ENCODE data around the gene ACSF3. TPM values are rescaled to one million over a fixed set of nuclear protein-coding genes. Genes with fewer than 3 reads are reported as not detected.

Gene ACSF3
- total RNA-seq, 2 experiments from 2014 or later = 39.7 to 41.7 TPM

DNA sequence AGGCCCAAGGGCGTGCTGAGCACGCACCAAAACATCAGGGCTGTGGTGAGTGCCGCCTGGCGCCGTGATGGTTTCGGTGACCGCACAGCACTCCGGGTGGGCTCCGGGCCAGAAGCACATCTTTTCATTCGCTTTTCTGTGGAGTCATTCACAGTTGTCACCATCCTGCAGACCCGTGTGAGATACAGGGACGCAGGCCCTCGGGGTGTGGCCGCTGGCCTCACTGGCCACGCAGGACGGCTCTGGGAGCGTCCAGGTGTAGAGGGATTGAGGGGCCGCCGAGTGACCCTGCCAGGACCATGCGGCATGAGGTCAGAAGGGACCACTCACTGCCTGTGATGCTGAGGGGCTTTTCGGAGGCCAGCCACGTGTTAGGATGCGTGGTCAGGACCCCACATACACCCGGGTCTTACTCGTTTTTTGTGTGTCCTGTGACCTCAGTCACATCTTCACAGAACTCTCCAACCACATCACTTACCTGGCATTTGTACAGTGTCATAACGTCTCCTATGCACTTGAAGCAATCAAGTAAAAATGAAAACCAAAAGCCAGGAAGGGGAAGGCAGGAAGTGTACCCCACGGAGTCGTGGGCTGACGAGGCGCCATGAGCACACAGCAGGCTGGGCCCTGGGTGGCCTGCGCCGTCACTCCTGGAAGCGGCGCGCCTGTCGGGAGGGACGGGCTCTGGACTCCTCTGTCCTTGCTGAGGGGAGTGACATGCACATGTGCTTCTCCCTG is 7.8 kb downstream of the ACSF3 start:
- Mint-ChIP-seq H3K4me1 (peaks cover 67% of the 10 kb centered on the region), H3K4me3 (peak overlapping the region; percentile 12), H3K27ac (peak overlapping the region; percentile 85), H3K9me3 (ENCODE audit: low read depth) (no peaks in the 10 kb centered on the region), H3K36me3 (ENCODE audit: low read depth) (peaks cover 55% of the 10 kb centered on the region), H3K27me3 (no peaks in the 10 kb centered on the region)
- CTCF ChIA-PET = interaction anchor here (1.2 kb wide), 1 partner anchor 14 kb away, joined by 3 read pairs; no protein-coding TSS in a partner anchor
- DNase-seq (peak; percentile 55), ATAC-seq (peak; percentile 13)
- intact Hi-C loops (cut with DNase I, micrococcal nuclease) = no loop called here
- POLR2A ChIA-PET = no interaction called here

DNA sequence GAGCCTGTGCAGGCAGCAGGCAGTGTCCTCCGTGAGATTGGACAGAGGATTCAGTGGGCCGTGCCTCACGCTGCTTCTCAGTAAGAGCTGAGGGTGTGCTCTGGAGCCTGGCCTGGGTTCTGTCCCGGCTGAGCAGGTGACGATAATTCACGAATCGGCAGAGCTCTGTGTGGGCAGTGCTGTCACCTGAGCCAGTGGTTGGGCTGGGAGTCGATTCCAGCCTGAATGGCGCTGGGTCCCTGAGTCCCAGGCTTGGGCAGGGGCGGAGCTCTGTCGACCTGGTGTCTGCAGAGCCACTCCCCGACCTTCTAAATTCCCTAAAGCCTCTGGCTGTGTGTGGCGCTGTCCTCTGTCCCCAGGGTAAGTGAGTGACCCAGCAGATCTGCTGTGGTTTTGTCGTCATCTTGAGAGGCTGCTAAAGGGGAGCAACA is 8.4 kb downstream of the ACSF3 start:
- peaks cover 56% of the 10 kb centered on the region for H3K36me3 Mint-ChIP-seq (ENCODE audit: low read depth)
- ChIA-PET POLR2A (no interaction called here), CTCF (interaction anchor here (1.2 kb wide), 1 partner anchor 13 kb away, joined by 3 read pairs; no protein-coding TSS in a partner anchor)
- peak overlapping the region; percentile 85 for H3K27ac Mint-ChIP-seq
- H3K9me3 Mint-ChIP-seq (ENCODE audit: low read depth) = no peaks in the 10 kb centered on the region
- H3K4me3 Mint-ChIP-seq = peak overlapping the region; percentile 12
- intact Hi-C loops (cut with DNase I, micrococcal nuclease) = no loop called here
- peak; percentile 38 for DNase-seq
- no peak for ATAC-seq
- H3K27me3 Mint-ChIP-seq = no peaks in the 10 kb centered on the region
- H3K4me1 Mint-ChIP-seq = peaks cover 64% of the 10 kb centered on the region

DNA sequence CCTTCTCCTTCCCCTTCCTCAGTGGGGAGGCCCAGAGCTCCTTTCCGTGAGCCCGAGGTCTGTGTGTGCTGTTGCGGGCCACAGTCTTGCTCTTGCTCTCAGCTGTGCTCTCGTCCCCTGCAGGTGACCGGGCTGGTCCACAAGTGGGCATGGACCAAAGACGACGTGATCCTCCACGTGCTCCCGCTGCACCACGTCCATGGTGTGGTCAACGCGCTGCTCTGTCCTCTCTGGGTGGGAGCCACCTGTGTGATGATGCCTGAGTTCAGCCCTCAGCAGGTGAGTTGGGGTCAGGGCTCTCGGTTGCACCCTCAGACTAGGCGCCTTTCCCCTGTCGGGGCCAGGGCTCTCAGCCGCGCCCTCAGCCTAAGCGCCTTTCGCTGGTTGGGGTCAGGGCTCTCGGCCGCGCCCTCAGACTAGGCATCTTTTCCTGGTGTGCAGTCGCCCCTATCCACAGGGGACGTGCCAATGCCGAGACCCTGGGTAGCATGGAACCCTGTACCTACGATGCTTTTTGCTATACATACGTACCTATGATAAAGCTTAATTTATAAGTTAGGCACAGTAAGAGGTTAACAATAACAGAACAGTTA is 8.9 kb downstream of the ACSF3 start:
- ATAC-seq (no peak), DNase-seq (no peak)
- Mint-ChIP-seq H3K36me3 (ENCODE audit: low read depth) (peaks cover 58% of the 10 kb centered on the region), H3K4me3 (peak overlapping the region; percentile 8), H3K27me3 (no peaks in the 10 kb centered on the region), H3K27ac (peak overlapping the region; percentile 85), H3K4me1 (peaks cover 62% of the 10 kb centered on the region), H3K9me3 (ENCODE audit: low read depth) (no peaks in the 10 kb centered on the region)
- ChIA-PET POLR2A (no interaction called here), CTCF (interaction anchor here (1.2 kb wide), 1 partner anchor 12 kb away, joined by 3 read pairs; no protein-coding TSS in a partner anchor)
- intact Hi-C loops (cut with DNase I, micrococcal nuclease) = no loop called here

DNA sequence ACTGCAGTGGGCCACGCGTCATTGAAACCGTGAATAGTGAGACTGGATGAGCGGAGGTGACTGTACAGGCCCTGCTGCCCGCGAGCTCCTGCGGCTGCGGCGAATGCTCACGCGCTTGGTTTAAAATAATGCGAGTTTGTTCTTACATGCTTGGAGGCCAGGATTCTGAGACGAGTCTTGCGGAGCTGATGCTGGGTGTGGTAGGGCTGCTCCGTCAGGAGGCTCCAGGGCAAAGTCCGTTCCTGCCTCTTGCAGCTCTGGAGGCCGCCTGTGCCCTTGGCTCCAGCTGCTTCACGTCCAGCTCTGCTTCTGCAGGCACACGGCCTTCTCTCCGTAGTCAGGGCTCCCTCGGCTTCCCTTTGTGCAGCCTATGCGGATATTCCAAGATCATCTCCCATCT is 9.5 kb downstream of the ACSF3 start:
- ChIA-PET POLR2A (no interaction called here), CTCF (interaction anchor here (1.2 kb wide), 1 partner anchor 12 kb away, joined by 3 read pairs; no protein-coding TSS in a partner anchor)
- no peak for DNase-seq
- Mint-ChIP-seq H3K9me3 (ENCODE audit: low read depth) (no peaks in the 10 kb centered on the region), H3K27me3 (no peaks in the 10 kb centered on the region), H3K4me3 (no peak overlapping the region), H3K27ac (peak overlapping the region; percentile 1), H3K36me3 (ENCODE audit: low read depth) (peaks cover 56% of the 10 kb centered on the region), H3K4me1 (peaks cover 56% of the 10 kb centered on the region)
- intact Hi-C loops (cut with DNase I, micrococcal nuclease) = no loop called here
- no peak for ATAC-seq

DNA sequence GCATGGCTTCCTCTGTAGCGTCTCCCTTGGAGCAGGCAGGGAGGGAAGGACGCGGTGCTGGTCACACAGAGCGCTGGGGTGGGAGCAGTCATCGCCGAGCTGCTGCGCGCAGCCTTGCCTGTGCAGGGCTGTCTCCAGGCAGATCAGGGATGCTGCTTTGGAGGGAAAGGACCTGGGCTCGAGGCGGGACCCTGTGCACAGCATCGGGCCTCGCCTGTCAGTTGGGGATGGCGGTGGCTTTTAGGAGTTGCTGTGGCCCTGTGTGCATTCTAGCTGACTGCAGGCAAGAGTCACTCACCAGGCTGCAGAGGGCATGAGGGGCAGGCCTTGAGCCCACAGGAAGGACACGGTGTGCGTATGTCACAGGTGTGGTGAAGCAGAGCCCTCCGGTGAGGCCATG is 10.1 kb downstream of the ACSF3 start:
- intact Hi-C loops (cut with DNase I, micrococcal nuclease) = no loop called here
- CTCF ChIA-PET = no interaction called here
- no peak for ATAC-seq
- no peak for DNase-seq
- Mint-ChIP-seq H3K4me3 (no peak overlapping the region), H3K27me3 (no peaks in the 10 kb centered on the region), H3K27ac (no peak overlapping the region), H3K9me3 (ENCODE audit: low read depth) (no peaks in the 10 kb centered on the region), H3K4me1 (peaks cover 50% of the 10 kb centered on the region), H3K36me3 (ENCODE audit: low read depth) (peaks cover 58% of the 10 kb centered on the region)
- POLR2A ChIA-PET = no interaction called here

DNA sequence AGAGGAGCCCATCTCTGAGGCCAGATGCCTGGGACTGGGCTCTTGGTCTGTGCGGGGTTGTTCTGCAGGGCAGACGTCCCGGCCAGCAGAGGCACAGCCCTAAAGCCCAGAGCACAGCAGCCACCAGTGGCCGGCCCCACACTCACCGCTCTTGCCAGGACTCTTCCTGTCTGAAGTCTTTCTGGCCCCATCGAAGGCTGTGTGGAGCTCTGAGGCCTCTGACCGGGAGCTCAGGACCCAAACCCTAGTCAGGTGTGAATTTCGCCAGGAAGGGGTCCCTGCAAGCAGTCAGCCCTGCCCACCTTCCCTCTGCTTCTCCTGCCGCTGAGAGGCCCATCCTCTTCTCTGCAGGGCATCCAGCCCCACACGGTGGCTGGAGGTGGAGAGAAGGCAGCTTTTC is 10.7 kb downstream of the ACSF3 start:
- intact Hi-C loops (cut with DNase I, micrococcal nuclease) = no loop called here
- Mint-ChIP-seq H3K4me1 (peaks cover 46% of the 10 kb centered on the region), H3K36me3 (ENCODE audit: low read depth) (peaks cover 57% of the 10 kb centered on the region), H3K27ac (no peak overlapping the region), H3K27me3 (no peaks in the 10 kb centered on the region), H3K9me3 (ENCODE audit: low read depth) (no peaks in the 10 kb centered on the region), H3K4me3 (no peak overlapping the region)
- ATAC-seq (no peak), DNase-seq (no peak)
- ChIA-PET CTCF (no interaction called here), POLR2A (no interaction called here)

DNA sequence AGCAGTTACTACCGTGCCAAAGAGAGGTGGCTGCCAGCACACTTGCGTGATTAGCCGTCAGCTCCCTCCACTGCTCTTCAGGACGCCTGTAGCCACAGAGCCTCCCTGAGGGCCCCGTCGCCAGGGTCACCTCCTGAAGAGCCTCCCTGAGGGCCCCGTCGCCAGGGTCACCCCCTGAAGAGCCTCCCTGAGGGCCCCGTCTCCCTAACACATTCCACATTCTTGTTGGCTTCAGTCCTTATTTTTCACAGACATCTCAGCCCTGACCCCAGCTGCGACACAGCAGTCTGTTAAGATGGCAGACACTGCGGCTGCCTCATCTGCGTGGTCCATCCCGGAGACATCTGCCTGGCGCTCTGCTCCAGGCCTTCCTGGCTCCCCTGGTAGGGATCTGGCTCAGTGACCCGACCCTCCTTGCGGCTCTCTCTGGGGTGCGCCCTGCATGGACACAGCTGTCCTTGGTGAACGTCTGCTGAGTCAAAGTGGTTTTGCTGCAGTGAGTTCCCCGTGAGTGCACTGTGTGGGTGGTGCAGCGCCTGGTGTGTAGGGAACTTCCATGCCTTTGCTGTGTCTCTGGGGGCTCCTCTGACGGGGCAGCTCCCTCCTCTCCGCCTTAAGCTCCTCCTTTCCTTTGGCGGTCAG is 11.4 kb downstream of the ACSF3 start:
- DNase-seq = no peak
- Mint-ChIP-seq H3K4me3 (no peak overlapping the region), H3K36me3 (ENCODE audit: low read depth) (peaks cover 55% of the 10 kb centered on the region), H3K4me1 (peaks cover 39% of the 10 kb centered on the region), H3K27me3 (no peaks in the 10 kb centered on the region), H3K27ac (no peak overlapping the region), H3K9me3 (ENCODE audit: low read depth) (no peaks in the 10 kb centered on the region)
- CTCF ChIA-PET = interaction anchor here (0.6 kb wide), 1 partner anchor 904 kb away, joined by 4 read pairs; no protein-coding TSS in a partner anchor
- POLR2A ChIA-PET = no interaction called here
- intact Hi-C loops (cut with DNase I, micrococcal nuclease) = no loop called here
- ATAC-seq = no peak

DNA sequence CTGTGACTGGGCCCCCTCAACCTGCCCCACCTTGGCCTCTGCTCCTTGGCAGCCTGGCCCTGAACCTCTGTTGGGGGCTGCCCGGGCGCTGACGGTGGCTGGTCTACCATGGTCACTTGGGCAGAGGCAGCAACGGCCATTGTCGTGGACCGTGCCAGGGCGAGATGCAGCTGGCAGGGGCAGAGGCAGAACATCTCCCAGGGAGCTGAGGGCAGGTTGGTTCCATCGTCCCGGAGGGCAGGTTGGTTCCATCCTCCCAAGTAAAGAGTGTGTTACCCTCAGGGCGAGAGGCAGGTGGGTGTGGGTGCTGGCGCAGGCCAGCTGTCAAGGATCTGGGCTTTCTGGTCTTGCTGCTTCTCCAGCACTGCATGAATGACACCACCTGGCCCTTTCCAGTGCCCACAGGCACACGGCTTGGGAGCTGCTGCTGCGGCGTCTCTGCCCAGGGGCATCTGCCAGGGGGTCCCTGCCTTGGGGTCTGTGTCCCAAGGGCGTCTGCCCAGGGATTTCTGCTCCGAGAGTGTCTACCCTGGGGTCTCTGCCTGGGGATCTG is 12.0 kb downstream of the ACSF3 start:
- H3K4me3 Mint-ChIP-seq = no peak overlapping the region
- ChIA-PET CTCF (no interaction called here), POLR2A (no interaction called here)
- no peak for ATAC-seq
- H3K27me3 Mint-ChIP-seq = no peaks in the 10 kb centered on the region
- no peaks in the 10 kb centered on the region for H3K9me3 Mint-ChIP-seq (ENCODE audit: low read depth)
- H3K27ac Mint-ChIP-seq = no peak overlapping the region
- peaks cover 32% of the 10 kb centered on the region for H3K4me1 Mint-ChIP-seq
- intact Hi-C loops (cut with DNase I, micrococcal nuclease) = no loop called here
- no peak for DNase-seq
- peaks cover 52% of the 10 kb centered on the region for H3K36me3 Mint-ChIP-seq (ENCODE audit: low read depth)

DNA sequence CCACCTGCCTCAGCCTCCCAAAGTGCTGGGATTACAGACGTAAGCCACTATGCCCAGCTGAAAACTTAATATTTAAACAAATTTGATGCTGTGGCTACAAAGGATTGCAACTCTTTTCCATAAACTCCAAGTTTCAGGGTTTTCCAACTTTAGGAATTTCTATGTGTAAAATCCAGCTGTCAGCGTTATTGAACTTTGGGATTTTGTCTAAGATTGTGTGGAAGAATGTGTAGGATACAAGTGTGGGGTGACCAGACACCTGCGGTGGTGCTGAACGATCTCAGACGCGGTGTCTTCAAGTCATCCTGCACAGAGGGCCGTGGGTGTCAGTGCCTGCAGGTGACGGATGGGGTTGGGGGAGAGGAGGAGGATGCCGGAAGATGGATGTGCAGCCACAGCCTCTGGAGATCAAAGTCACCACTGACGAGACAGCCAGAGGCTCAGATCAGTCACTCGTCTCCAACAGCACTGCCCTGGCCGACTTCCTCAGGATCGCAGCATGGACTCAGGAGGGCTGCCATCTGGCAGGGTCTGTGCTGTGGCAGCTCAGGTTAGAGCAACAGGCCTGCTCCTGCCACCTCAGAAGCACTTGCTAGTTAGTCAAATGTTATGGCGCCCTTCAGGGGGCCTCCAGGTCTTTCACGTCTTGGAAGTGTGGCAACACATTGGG is 13.0 kb downstream of the ACSF3 start:
- DNase-seq (no peak), ATAC-seq (peak; percentile 16)
- H3K27me3 Mint-ChIP-seq = no peaks in the 10 kb centered on the region
- no peak overlapping the region for H3K27ac Mint-ChIP-seq
- no peaks in the 10 kb centered on the region for H3K9me3 Mint-ChIP-seq (ENCODE audit: low read depth)
- ChIA-PET POLR2A (no interaction called here), CTCF (no interaction called here)
- intact Hi-C loops (cut with DNase I, micrococcal nuclease) = no loop called here
- H3K36me3 Mint-ChIP-seq (ENCODE audit: low read depth) = peaks cover 46% of the 10 kb centered on the region
- H3K4me1 Mint-ChIP-seq = peaks cover 23% of the 10 kb centered on the region
- H3K4me3 Mint-ChIP-seq = no peak overlapping the region

DNA sequence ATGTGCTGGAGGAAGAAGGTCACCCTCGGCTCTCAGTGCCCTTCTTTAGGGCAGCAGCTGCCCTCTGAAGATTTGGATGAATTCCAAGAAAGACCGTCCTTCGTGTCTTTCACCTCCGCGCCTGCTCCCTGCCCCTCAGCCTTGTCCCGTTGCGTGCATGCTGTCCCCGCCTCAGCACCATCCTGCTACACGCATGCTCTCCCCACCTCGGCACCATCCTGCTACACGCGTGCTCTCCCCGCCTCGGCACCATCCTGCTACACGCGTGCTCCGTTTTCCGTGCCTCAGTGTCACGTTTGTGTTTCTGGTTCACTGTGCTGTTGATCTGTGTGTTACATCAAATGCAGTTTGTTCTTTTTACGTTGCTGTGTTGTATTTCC is 13.5 kb downstream of the ACSF3 start:
- Mint-ChIP-seq H3K4me3 (no peak overlapping the region), H3K36me3 (ENCODE audit: low read depth) (peaks cover 42% of the 10 kb centered on the region)

DNA sequence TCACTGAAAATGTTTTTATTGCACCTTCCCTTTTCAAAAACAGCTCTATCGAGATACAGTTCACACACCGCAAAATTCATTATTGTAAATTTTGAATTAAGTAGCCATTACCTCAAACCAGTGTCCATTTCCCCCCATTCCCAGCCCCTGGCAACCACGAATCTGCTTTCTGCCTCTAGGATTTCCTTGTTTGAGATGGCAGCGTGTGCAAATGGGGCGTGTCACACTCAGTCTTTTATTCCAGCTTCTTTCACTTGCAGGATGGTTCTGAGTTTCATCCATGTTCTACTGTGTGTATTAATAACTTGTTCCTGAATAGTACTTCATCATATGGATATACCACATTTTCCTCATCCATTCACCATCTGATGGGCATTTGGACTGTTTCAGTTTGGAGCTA is 14.8 kb downstream of the ACSF3 start:
- Mint-ChIP-seq H3K27ac (no peak overlapping the region), H3K27me3 (no peaks in the 10 kb centered on the region), H3K9me3 (ENCODE audit: low read depth) (no peaks in the 10 kb centered on the region), H3K4me3 (no peak overlapping the region), H3K4me1 (peaks cover 12% of the 10 kb centered on the region), H3K36me3 (ENCODE audit: low read depth) (peaks cover 35% of the 10 kb centered on the region)
- POLR2A ChIA-PET = no interaction called here
- intact Hi-C loops (cut with DNase I, micrococcal nuclease) = no loop called here
- CTCF ChIA-PET = no interaction called here
- DNase-seq (no peak), ATAC-seq (no peak)

More for the DNA sequence above, 13.5 kb downstream of the ACSF3 start:
- Mint-ChIP-seq H3K27me3 (no peaks in the 10 kb centered on the region), H3K9me3 (ENCODE audit: low read depth) (no peaks in the 10 kb centered on the region), H3K27ac (no peak overlapping the region), H3K4me1 (peaks cover 18% of the 10 kb centered on the region)
- no peak for DNase-seq
- ATAC-seq = no peak
- ChIA-PET CTCF (no interaction called here), POLR2A (no interaction called here)
- intact Hi-C loops (cut with DNase I, micrococcal nuclease) = no loop called here

All from activated CD4-positive, alpha-beta T cell treated with anti-CD3 and anti-CD28 coated beads for 36 hours (primary cell).